H9 (cell line): Measurements from ENCODE around the gene BCL2L1. TPM values are rescaled to one million over a fixed set of nuclear protein-coding genes. Genes with fewer than 3 reads are reported as not detected.

Source experiments
- DNase-seq: peaks from one replicate; pipeline ENCODE4 v3.0.0-alpha.2; 2017
- H2AFZ ChIP-seq: one replicate; pipeline ENCODE4 v1.6.1; 2013; ENCODE audit warnings: mild to moderate bottlenecking, low read length, control low read depth, moderate library complexity
- H2AK5ac ChIP-seq: 2 replicates; pipeline ENCODE4 v1.6.1; 2013; ENCODE audit warnings: low read length, control low read depth, mixed read lengths; ENCODE audit not compliant: insufficient read length
- H2BK120ac ChIP-seq: one replicate; pipeline ENCODE4 v1.6.1; 2013; ENCODE audit warnings: low read depth, mild to moderate bottlenecking, low read length, control low read depth, inconsistent platforms; ENCODE audit not compliant: poor library complexity, severe bottlenecking
- H2BK12ac ChIP-seq: 2 replicates; pipeline ENCODE4 v1.6.1; 2013; ENCODE audit warnings: low read length, control low read depth, mixed read lengths, low read depth; ENCODE audit not compliant: insufficient read length
- H2BK15ac ChIP-seq: 2 replicates; pipeline ENCODE4 v1.6.1; 2013; ENCODE audit warnings: low read depth, low read length, control low read depth
- H2BK20ac ChIP-seq: one replicate; pipeline ENCODE4 v1.6.1; 2013; ENCODE audit warnings: low read depth, mild to moderate bottlenecking, low read length, control low read depth, inconsistent platforms; ENCODE audit not compliant: poor library complexity, severe bottlenecking
- H2BK5ac ChIP-seq: 2 replicates; pipeline ENCODE4 v1.6.1; 2013; ENCODE audit warnings: low read length, control low read depth, mixed read lengths; ENCODE audit not compliant: insufficient read length
- H3K14ac ChIP-seq: 2 replicates; pipeline ENCODE4 v1.6.1; 2013; ENCODE audit warnings: low read length, control low read depth; ENCODE audit not compliant: insufficient read depth
- H3K18ac ChIP-seq: 2 replicates; pipeline ENCODE4 v1.6.1; 2013; ENCODE audit warnings: low read depth, mild to moderate bottlenecking, mixed read lengths, low read length, control low read depth; ENCODE audit not compliant: insufficient read length
- H3K23ac ChIP-seq: 2 replicates; pipeline ENCODE4 v1.6.1; 2013; ENCODE audit warnings: low read length, control low read depth, mixed read lengths, low read depth; ENCODE audit not compliant: insufficient read length
- H3K23me2 ChIP-seq: 2 replicates; pipeline ENCODE4 v1.6.1; 2013; ENCODE audit warnings: low read depth, mild to moderate bottlenecking, mixed read lengths, low read length, control low read depth; ENCODE audit not compliant: insufficient read length, poor library complexity, severe bottlenecking
- H3K27ac ChIP-seq: 2 replicates; pipeline ENCODE4 v1.5.1; 2013; ENCODE audit warnings: low read length, control low read depth, mixed read lengths, low read depth; ENCODE audit not compliant: insufficient read length
- H3K27me3 ChIP-seq: 2 replicates; pipeline ENCODE4 v1.6.1; 2013; ENCODE audit warnings: low read length, control low read depth, inconsistent platforms; ENCODE audit not compliant: insufficient read depth
- H3K4ac ChIP-seq: 2 replicates; pipeline ENCODE4 v1.6.1; 2013; ENCODE audit warnings: low read depth, mild to moderate bottlenecking, control low read depth, inconsistent platforms, low read length, moderate library complexity
- H3K4me1 ChIP-seq: 2 replicates; pipeline ENCODE4 v1.6.1; 2013; ENCODE audit warnings: low read length, control low read depth, inconsistent platforms; ENCODE audit not compliant: insufficient read depth
- H3K4me2 ChIP-seq: 2 replicates; pipeline ENCODE4 v1.6.1; 2013; ENCODE audit warnings: low read length, control low read depth, mixed read lengths; ENCODE audit not compliant: insufficient read length, insufficient read depth
- H3K56ac ChIP-seq: 2 replicates; pipeline ENCODE4 v1.6.1; 2013; ENCODE audit warnings: low read depth, mild to moderate bottlenecking, mixed read lengths, low read length, control low read depth; ENCODE audit not compliant: insufficient read length
- H3K79me1 ChIP-seq: 2 replicates; pipeline ENCODE4 v1.6.1; 2013; ENCODE audit warnings: low read depth, mild to moderate bottlenecking, moderate library complexity, low read length, control low read depth, inconsistent platforms; ENCODE audit not compliant: insufficient read depth, poor library complexity, severe bottlenecking
- H3K79me2 ChIP-seq: 2 replicates; pipeline ENCODE4 v1.6.1; 2013; ENCODE audit warnings: low read length, control low read depth, inconsistent platforms; ENCODE audit not compliant: insufficient read depth
- H3K9ac ChIP-seq: 2 replicates; pipeline ENCODE4 v1.6.1; 2013; ENCODE audit warnings: low read length, control low read depth, mixed read lengths; ENCODE audit not compliant: insufficient read length; ENCODE audit errors: extremely low read depth
- H3K9me3 ChIP-seq: one replicate; pipeline ENCODE4 v1.6.1; 2013; ENCODE audit warnings: low read depth, low read length, inconsistent platforms; ENCODE audit not compliant: control insufficient read depth
- H3T11ph ChIP-seq: one replicate; pipeline ENCODE4 v1.6.1; 2013; ENCODE audit warnings: mild to moderate bottlenecking, low read length, control low read depth, inconsistent platforms
- H4K20me1 ChIP-seq: one replicate; pipeline ENCODE4 v1.6.1; 2013; ENCODE audit not compliant: control insufficient read depth, insufficient read length, insufficient read depth
- H4K5ac ChIP-seq: 2 replicates; pipeline ENCODE4 v1.6.1; 2013; ENCODE audit warnings: low read depth, mild to moderate bottlenecking, mixed read lengths, low read length, control low read depth; ENCODE audit not compliant: insufficient read length
- H4K8ac ChIP-seq: replicated peaks from 2 replicates; pipeline ENCODE4 v1.6.1; 2013; ENCODE audit warnings: low read length, control low read depth, mixed read lengths, low read depth; ENCODE audit not compliant: insufficient read length
- H4K91ac ChIP-seq: 2 replicates; pipeline ENCODE4 v1.6.1; 2013; ENCODE audit warnings: low read depth, mild to moderate bottlenecking, moderate library complexity, mixed read lengths, low read length, control low read depth; ENCODE audit not compliant: insufficient read length
- H3K27ac Mint-ChIP-seq, 3 experiments: 2 replicates in 2 of 3; 3 replicates in 1 of 3; pipeline ENCODE4 v1.8.0; 2020 to 2021; ENCODE audit warnings: mixed read lengths in 3 of 3, mild to moderate bottlenecking in 1 of 3, moderate library complexity in 1 of 3
- H3K27me3 Mint-ChIP-seq: 2 replicates; pipeline ENCODE4 v1.8.0; 2021; ENCODE audit warnings: low read depth, mild to moderate bottlenecking, moderate library complexity, mixed read lengths
- H3K36me3 Mint-ChIP-seq, 3 experiments: 2 replicates in 2 of 3; 3 replicates in 1 of 3; pipeline ENCODE4 v1.8.0; 2020 to 2021; ENCODE audit warnings: low read depth in 3 of 3, mixed read lengths in 3 of 3; ENCODE audit not compliant: insufficient read depth in 1 of 3
- H3K4me1 Mint-ChIP-seq, 2 experiments: 2 replicates each; pipeline ENCODE4 v1.8.0; 2020; ENCODE audit warnings: mixed read lengths in 2 of 2
- H3K4me3 Mint-ChIP-seq, 2 experiments: 2 replicates in 1 of 2; 3 replicates in 1 of 2; pipeline ENCODE4 v1.8.0; 2020 to 2021; ENCODE audit warnings: mild to moderate bottlenecking in 2 of 2, mixed read lengths in 2 of 2, moderate library complexity in 1 of 2
- H3K9me3 Mint-ChIP-seq, 2 experiments: 2 replicates in 1 of 2; 3 replicates in 1 of 2; pipeline ENCODE4 v1.8.0; 2020; ENCODE audit warnings: mild to moderate bottlenecking in 2 of 2, mixed read lengths in 2 of 2, moderate library complexity in 1 of 2
- WGBS: extraction: QIAGEN DNeasy Blood & Tissue Kit; methylation state at CpG from one replicate; pipeline ENCODE4 v1.1.7; 2013; ENCODE audit warnings: missing lambda C conversion rate, low lambda C conversion rate, mixed read lengths; ENCODE audit not compliant: insufficient read length; ENCODE audit errors: extremely low coverage; 5-methylcytosine and 5-hydroxymethylcytosine counted together
- total RNA-seq: library from RNA; stranded (reverse); gene quantifications from 2 replicates; pipeline ENCODE4 v1.2.1, GENCODE V29; 2021
- TF ChIP-seq, protein P1 (sequence below): fragments of 200-600 bp; sonication (generic); conservative IDR thresholded peaks from 3 replicates; pipeline ENCODE4 v1.8.0; 2021; ENCODE audit warnings: antibody characterized with exemption, mild to moderate bottlenecking

BCL2L1 gene
- total RNA-seq, 1 experiment from 2014 or later, result 105 TPM

DNA sequence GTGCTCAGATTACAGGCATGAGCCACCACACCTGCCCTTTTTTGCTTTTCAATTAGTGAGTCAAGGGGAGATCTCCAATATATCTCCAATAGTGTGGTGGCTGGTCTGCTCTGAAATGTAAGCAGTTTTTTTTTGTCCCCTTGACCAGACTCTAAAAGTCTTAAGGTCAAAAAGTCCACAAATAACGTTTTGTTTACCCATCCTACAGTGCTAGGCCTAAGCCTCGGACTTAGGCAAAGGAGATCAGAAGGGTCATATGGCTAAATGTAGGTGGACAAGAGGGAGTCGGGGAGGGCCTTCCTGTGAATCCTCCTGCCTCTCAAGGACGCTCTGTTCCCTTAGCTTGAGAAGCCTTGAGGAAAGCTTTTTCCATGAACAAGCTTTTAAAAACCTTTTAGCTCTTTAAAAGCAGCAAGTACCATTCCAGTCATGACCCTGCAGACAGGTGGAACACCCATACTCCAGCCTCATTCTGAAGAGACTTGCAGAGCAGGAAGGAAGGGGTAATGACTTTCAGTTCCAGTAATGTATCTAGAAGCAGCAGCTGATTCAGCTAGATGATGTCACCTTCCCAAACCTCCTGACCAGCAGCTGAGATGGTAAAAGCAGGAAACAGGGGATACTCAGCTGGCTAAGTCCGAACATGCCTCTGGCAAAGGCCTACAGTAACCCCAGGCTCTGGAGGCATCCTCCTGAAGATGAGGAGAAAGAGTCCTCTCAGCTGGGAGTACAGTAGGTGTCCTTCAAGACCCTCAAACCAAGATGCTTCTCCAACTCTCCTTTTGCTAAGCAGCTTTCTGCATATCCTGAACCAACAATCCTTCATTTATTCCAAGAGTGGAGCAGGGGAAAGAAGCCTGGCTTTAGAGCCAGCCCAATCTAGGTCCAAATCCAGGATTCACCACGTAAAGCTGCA, 23.6 kb downstream of the BCL2L1 start:
- Histone ChIP-seq H2AFZ (no peak overlapping the region), H2AK5ac (no peak overlapping the region), H3K9ac (no peak overlapping the region), H4K20me1 (no peaks in the 10 kb centered on the region), H3K27ac (no peak overlapping the region), H3K18ac (no peak overlapping the region), H3K9me3 (no peaks in the 10 kb centered on the region), H4K8ac (no peak overlapping the region), H3K23ac (no peak overlapping the region), H3K23me2 (peaks cover under 1% of the 10 kb centered on the region), H2BK120ac (no peak overlapping the region), H3T11ph (no peak overlapping the region), H3K4ac (no peak overlapping the region), H3K27me3 (no peaks in the 10 kb centered on the region), H3K4me1 (0 out of 2 replicates have a peak, but pooled peaks cover 6% of the 10 kb centered on the region), H3K56ac (no peak overlapping the region), H2BK20ac (no peak overlapping the region), H4K91ac (no peak overlapping the region), H2BK15ac (no peak overlapping the region), H3K79me2 (no peaks in the 10 kb centered on the region), H3K79me1 (peaks cover 3% of the 10 kb centered on the region), H3K14ac (no peak overlapping the region), H4K5ac (no peak overlapping the region), H3K4me2 (no peak overlapping the region), H2BK5ac (no peak overlapping the region), H2BK12ac (no peak overlapping the region)
- no peak for DNase-seq
- WGBS, result no CpG with 5 or more reads among the region's 6 CpGs
- Mint-ChIP-seq H3K27ac (peak overlapping the region; percentile 51 to 76 (median 74); a peak in 4 of 7 replicates), H3K36me3 (peaks cover 4 to 47% (median 22%) of the 10 kb centered on the region in 3 experiments; a peak in 6 of 7 replicates), H3K4me3 (no peak overlapping the region), H3K27me3 (no peaks in the 10 kb centered on the region), H3K9me3 (no peaks in the 10 kb centered on the region), H3K4me1 (peaks cover 37 to 44% of the 10 kb centered on the region in 2 experiments)
- TF ChIP-seq, protein P1, sequence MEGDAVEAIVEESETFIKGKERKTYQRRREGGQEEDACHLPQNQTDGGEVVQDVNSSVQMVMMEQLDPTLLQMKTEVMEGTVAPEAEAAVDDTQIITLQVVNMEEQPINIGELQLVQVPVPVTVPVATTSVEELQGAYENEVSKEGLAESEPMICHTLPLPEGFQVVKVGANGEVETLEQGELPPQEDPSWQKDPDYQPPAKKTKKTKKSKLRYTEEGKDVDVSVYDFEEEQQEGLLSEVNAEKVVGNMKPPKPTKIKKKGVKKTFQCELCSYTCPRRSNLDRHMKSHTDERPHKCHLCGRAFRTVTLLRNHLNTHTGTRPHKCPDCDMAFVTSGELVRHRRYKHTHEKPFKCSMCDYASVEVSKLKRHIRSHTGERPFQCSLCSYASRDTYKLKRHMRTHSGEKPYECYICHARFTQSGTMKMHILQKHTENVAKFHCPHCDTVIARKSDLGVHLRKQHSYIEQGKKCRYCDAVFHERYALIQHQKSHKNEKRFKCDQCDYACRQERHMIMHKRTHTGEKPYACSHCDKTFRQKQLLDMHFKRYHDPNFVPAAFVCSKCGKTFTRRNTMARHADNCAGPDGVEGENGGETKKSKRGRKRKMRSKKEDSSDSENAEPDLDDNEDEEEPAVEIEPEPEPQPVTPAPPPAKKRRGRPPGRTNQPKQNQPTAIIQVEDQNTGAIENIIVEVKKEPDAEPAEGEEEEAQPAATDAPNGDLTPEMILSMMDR, result no peak
